Caco-2 (cell line): Measurements from ENCODE around the gene KCNIP1. TPM values are rescaled to one million over a fixed set of nuclear protein-coding genes. Genes with fewer than 3 reads are reported as not detected.

ENCODE experiments used
- BruUV-seq: library from RNA; stranded (reverse); fragments of 400-500 nt; replicated peaks from 2 replicates; lab custom pipeline; 2021; lab: Mats Ljungman, UMichigan
- CTCF ChIA-PET: fragments of 300-600 bp; sonication (Branson Sonifier 250); formaldehyde crosslinking; loops from one replicate; lab custom pipeline; 2022; ENCODE audit warnings: antibody characterized with exemption; lab: Charles Lee
- POLR2A ChIA-PET: fragments of 300-600 bp; sonication (Branson Sonifier 250); formaldehyde crosslinking; loops from one replicate; lab custom pipeline; 2022; ENCODE audit warnings: antibody characterized with exemption; lab: Charles Lee
- DNase-seq, 2 experiments: peaks; one replicate each; pipeline versions ENCODE4 v3.0.0 to v3.0.0-alpha.2; 2020 to 2022
- H3K27me3 ChIP-seq: replicated peaks from 2 replicates; pipeline ENCODE4 v1.6.0; 2011; ENCODE audit warnings: low read length; ENCODE audit not compliant: control insufficient read depth, insufficient read depth
- H3K36me3 ChIP-seq: 2 replicates; pipeline ENCODE4 v1.5.1; 2011; ENCODE audit warnings: low read length; ENCODE audit not compliant: control insufficient read depth, insufficient read depth
- H3K4me1 ChIP-seq: fragments of 250-450 bp; sonication (Bioruptor Pico); 2 replicates; pipeline ENCODE4 v1.5.1; 2020; ENCODE audit warnings: mild to moderate bottlenecking
- H3K4me3 ChIP-seq: 2 replicates; pipeline ENCODE4 v1.5.1; 2011; ENCODE audit warnings: low read depth, mild to moderate bottlenecking, control low read depth, low read length
- H3K9me3 ChIP-seq: fragments of 250-450 bp; sonication (Bioruptor Pico); 2 replicates; pipeline ENCODE4 v1.5.1; 2020; ENCODE audit warnings: mild to moderate bottlenecking, moderate library complexity
- H3K27ac Mint-ChIP-seq: one replicate; pipeline ENCODE4 v1.8.0; 2022; ENCODE audit warnings: mixed read lengths; ENCODE audit not compliant: unreplicated experiment
- H3K27me3 Mint-ChIP-seq: one replicate; pipeline ENCODE4 v1.8.0; 2022; ENCODE audit warnings: mixed read lengths; ENCODE audit not compliant: insufficient read depth, unreplicated experiment
- H3K36me3 Mint-ChIP-seq: one replicate; pipeline ENCODE4 v1.8.0; 2022; ENCODE audit warnings: mild to moderate bottlenecking, mixed read lengths; ENCODE audit not compliant: insufficient read depth, unreplicated experiment
- H3K4me1 Mint-ChIP-seq: one replicate; pipeline ENCODE4 v1.8.0; 2022; ENCODE audit warnings: low read depth, mixed read lengths; ENCODE audit not compliant: unreplicated experiment
- H3K4me3 Mint-ChIP-seq: one replicate; pipeline ENCODE4 v1.8.0; 2022; ENCODE audit warnings: mild to moderate bottlenecking, moderate library complexity, mixed read lengths; ENCODE audit not compliant: unreplicated experiment
- H3K9me3 Mint-ChIP-seq: one replicate; pipeline ENCODE4 v1.8.0; 2022; ENCODE audit warnings: mixed read lengths; ENCODE audit not compliant: unreplicated experiment
- intact Hi-C: fragments of 100-400 bp; cut with micrococcal nuclease; formaldehyde crosslinking; loops from one replicate; pipeline ENCODE4 v1.10.0; 2022; ENCODE audit not compliant: unreplicated experiment
- total RNA-seq: library from RNA; stranded (reverse); gene quantifications from 2 replicates; pipeline ENCODE4 v1.2.3, GENCODE V29; 2022
- TF ChIP-seq, protein P1 (sequence below), 2 experiments: fragments of 200-600 bp in 1 of 2; IDR thresholded peaks; 1 replicate in 1 of 2; 2 replicates in 1 of 2; pipeline versions ENCODE4 v1.5.1 to v1.8.0; 2011 to 2022; ENCODE audit warnings: antibody characterized with exemption in 1 of 2, control low read depth in 1 of 2, inconsistent platforms in 1 of 2, low read depth in 1 of 2, low read length in 1 of 2, mild to moderate bottlenecking in 1 of 2, moderate library complexity in 1 of 2; ENCODE audit not compliant: insufficient read depth in 1 of 2, severe bottlenecking in 1 of 2, unreplicated experiment in 1 of 2

Gene KCNIP1
- total RNA-seq, 1 experiment from 2014 or later, result not detected

DNA sequence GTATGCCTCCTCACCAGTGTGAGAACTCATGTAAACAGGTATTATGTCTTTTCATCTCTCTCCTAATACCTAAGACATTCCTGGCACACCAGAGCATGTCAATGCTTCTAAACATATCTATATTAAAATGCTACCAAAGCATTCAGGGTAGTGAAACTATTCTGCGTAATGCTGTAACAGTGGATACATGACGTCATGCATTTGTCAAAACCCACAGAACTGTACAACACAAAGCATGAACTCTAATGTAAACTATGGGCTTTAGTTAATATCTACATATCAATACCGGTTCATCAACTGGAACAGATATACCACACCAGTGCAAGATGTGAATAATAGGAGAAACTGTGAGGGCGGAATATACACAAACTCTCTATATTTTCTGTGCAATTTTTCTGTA lies 207.5 kb downstream of the KCNIP1 start:
- TF ChIP-seq, protein P1, sequence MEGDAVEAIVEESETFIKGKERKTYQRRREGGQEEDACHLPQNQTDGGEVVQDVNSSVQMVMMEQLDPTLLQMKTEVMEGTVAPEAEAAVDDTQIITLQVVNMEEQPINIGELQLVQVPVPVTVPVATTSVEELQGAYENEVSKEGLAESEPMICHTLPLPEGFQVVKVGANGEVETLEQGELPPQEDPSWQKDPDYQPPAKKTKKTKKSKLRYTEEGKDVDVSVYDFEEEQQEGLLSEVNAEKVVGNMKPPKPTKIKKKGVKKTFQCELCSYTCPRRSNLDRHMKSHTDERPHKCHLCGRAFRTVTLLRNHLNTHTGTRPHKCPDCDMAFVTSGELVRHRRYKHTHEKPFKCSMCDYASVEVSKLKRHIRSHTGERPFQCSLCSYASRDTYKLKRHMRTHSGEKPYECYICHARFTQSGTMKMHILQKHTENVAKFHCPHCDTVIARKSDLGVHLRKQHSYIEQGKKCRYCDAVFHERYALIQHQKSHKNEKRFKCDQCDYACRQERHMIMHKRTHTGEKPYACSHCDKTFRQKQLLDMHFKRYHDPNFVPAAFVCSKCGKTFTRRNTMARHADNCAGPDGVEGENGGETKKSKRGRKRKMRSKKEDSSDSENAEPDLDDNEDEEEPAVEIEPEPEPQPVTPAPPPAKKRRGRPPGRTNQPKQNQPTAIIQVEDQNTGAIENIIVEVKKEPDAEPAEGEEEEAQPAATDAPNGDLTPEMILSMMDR (IDR thresholded peaks at IDR 0.05; ENCODE audit: insufficient read depth in 1 of 2, low read depth in 1 of 2, low read length in 1 of 2, severe bottlenecking in 1 of 2, unreplicated experiment in 1 of 2), result no peak
- no peak for DNase-seq
- Mint-ChIP-seq H3K4me1 (no peaks in the 10 kb centered on the region), H3K36me3 (no peaks in the 10 kb centered on the region), H3K9me3 (peaks cover 20% of the 10 kb centered on the region), H3K27me3 (peaks cover 20% of the 10 kb centered on the region), H3K27ac (no peak overlapping the region), H3K4me3 (no peak overlapping the region)
- Histone ChIP-seq H3K4me1 (no peaks in the 10 kb centered on the region), H3K27me3 (no peaks in the 10 kb centered on the region; the same call in 1 of the 2 replicates), H3K9me3 (peaks cover 9% of the 10 kb centered on the region), H3K4me3 (no peak overlapping the region), H3K36me3 (no peaks in the 10 kb centered on the region)
- CTCF ChIA-PET, result no interaction called here
- intact Hi-C loops, result no loop called here
- POLR2A ChIA-PET, result no interaction called here
- no TSS peak for BruUV-seq

DNA sequence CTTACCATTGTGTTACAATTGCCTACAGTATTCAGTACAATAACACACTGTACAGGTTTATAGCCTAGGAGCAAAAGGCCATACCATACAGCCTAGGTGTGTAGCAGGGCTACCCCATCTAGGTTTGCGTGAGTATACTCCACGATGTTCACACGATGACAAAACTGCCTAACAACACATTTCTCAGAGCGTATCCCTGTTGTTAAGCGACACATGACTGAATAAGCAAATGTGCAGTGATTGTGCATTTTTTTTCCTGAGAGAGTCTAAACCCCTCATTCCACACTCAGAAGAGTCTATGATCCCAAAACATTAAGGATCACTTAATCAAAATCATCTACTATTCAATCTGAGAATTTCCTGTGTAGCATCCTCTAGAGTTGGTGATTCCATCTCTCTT lies 211.3 kb downstream of the KCNIP1 start:
- Mint-ChIP-seq H3K27ac (no peak overlapping the region), H3K27me3 (peaks cover 24% of the 10 kb centered on the region), H3K9me3 (peaks cover 10% of the 10 kb centered on the region), H3K36me3 (no peaks in the 10 kb centered on the region), H3K4me1 (no peaks in the 10 kb centered on the region), H3K4me3 (no peak overlapping the region)
- Histone ChIP-seq H3K36me3 (no peaks in the 10 kb centered on the region), H3K4me1 (no peaks in the 10 kb centered on the region), H3K9me3 (no peaks in the 10 kb centered on the region; the same call in 1 of the 2 replicates), H3K4me3 (no peak overlapping the region), H3K27me3 (peaks cover 1% of the 10 kb centered on the region; the same call in 1 of the 2 replicates)
- intact Hi-C loops, result no loop called here
- ChIA-PET POLR2A (no interaction called here), CTCF (no interaction called here)
- no TSS peak for BruUV-seq
- no peak for DNase-seq
- TF ChIP-seq, protein P1 (IDR thresholded peaks at IDR 0.05; ENCODE audit: insufficient read depth in 1 of 2, low read depth in 1 of 2, low read length in 1 of 2, severe bottlenecking in 1 of 2, unreplicated experiment in 1 of 2), result no peak

DNA sequence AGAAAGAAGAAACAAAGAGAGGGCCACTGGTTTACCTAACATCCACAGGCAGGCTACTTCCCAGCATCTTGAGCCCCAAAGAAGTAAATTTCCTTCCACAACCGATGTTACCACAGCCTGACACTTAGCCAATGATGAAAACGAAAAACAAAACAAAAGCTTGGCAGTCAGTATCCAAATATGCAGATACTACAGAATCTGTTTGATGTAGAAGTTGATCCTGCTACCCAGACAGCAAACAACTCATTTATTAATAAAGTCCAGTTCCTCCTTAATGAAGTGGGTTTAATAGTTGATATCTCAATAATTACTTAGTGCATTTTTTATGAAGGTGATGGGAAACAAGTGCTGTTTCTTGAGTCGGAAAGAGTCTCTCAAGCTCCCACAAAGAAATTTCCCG lies 212.6 kb downstream of the KCNIP1 start:
- peaks cover 2% of the 10 kb centered on the region; the same call in 1 of the 2 replicates for H3K27me3 ChIP-seq
- Mint-ChIP-seq H3K9me3 (no peaks in the 10 kb centered on the region), H3K4me3 (no peak overlapping the region), H3K27me3 (peaks cover 24% of the 10 kb centered on the region), H3K36me3 (no peaks in the 10 kb centered on the region), H3K4me1 (no peaks in the 10 kb centered on the region), H3K27ac (no peak overlapping the region)
- BruUV-seq, result no TSS peak
- POLR2A ChIA-PET, result no interaction called here
- CTCF ChIA-PET, result no interaction called here
- DNase-seq, result no peak
- no peaks in the 10 kb centered on the region for H3K36me3 ChIP-seq
- no peak overlapping the region for H3K4me3 ChIP-seq
- intact Hi-C loops, result no loop called here
- no peaks in the 10 kb centered on the region for H3K4me1 ChIP-seq
- TF ChIP-seq, protein P1 (IDR thresholded peaks at IDR 0.05; ENCODE audit: insufficient read depth in 1 of 2, low read depth in 1 of 2, low read length in 1 of 2, severe bottlenecking in 1 of 2, unreplicated experiment in 1 of 2), result no peak
- no peaks in the 10 kb centered on the region for H3K9me3 ChIP-seq
